ENCODE results near the gene SLIT2. TPM values are rescaled to one million over a fixed set of nuclear protein-coding genes. Genes with fewer than 3 reads are reported as not detected.

Gene SLIT2
- total and polyA plus RNA-seq, 3 donors from 2014 or later = 5.5 to 11.4 (median 8.7) TPM

DNA sequence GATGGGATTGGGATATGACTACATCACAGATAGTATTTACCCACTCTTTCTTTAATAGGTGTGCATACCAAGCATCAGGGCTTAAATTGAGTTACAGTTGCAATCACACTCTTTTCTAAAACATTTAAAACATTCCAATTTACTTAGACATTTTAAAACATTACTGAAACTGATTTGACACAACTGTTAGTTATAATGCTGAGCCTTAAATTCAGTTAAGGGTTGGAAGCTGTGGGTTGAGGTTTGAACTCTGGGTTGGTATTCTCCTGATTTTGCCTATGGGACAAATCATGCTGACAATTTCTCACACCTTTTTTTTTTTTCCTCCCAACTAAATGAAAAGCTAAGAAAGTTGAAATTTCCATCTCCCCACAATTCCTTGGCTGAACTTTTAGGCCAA lies 16.3 kb downstream of the SLIT2 start:
- TF ChIP-seq POLR2A (IDR thresholded peaks at IDR 0.05) (no peak), CTCF (IDR thresholded peaks at IDR 0.05) (no peak)
- Histone ChIP-seq H3K4me3 (no peak overlapping the region), H3K4me1 (no peaks in the 10 kb centered on the region), H3K9me3 (no peaks in the 10 kb centered on the region), H3K27me3 (no peaks in the 10 kb centered on the region), H3K27ac (no peak overlapping the region), H3K36me3 (ENCODE audit: low read depth, missing control alignments) (no peaks in the 10 kb centered on the region)
- DNase-seq = no peak
- intact Hi-C loops (cut with DNase I; ENCODE audit: low total_unique reads) = no loop called here

GRCh38 chr4:20269320-20269719 lies 17.6 kb downstream of the SLIT2 start:
- Histone ChIP-seq H3K4me1 (no peaks in the 10 kb centered on the region), H3K9me3 (no peaks in the 10 kb centered on the region), H3K4me3 (no peak overlapping the region), H3K27ac (no peak overlapping the region), H3K36me3 (ENCODE audit: low read depth, missing control alignments) (no peaks in the 10 kb centered on the region), H3K27me3 (no peaks in the 10 kb centered on the region)
- TF ChIP-seq CTCF (IDR thresholded peaks at IDR 0.05) (no peak), POLR2A (IDR thresholded peaks at IDR 0.05) (no peak)
- WGBS, 2 donors = 85 to 96% methylated on average over 1 of the region's 1 CpG
- no peak for DNase-seq
- intact Hi-C loops (cut with DNase I; ENCODE audit: low total_unique reads) = no loop called here

DNA sequence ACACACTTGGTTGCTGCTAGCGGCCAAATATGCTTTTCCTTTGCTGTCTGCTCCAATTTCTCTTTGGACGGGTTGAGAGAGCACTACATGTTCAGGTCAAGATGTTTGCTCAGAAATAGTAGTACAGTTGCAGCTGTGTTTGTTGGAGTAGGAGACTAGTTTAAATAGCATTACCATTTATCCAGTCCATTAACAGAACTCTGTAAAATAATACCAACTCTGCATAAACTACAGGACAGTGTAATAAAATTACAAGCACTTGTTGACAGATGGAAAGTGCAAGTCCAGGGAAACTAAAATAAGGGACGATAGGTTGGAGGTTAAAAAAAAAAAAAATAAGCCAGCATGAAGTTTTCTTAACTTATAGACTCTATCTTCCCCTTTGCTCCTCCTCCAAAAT lies 20.2 kb downstream of the SLIT2 start:
- WGBS, 2 donors = 41 to 57% methylated on average over 3 of the region's 3 CpGs
- Histone ChIP-seq H3K27me3 (no peaks in the 10 kb centered on the region), H3K9me3 (no peaks in the 10 kb centered on the region), H3K27ac (no peak overlapping the region), H3K4me3 (no peak overlapping the region), H3K4me1 (no peaks in the 10 kb centered on the region), H3K36me3 (ENCODE audit: low read depth, missing control alignments) (no peaks in the 10 kb centered on the region)
- DNase-seq = no peak
- TF ChIP-seq CTCF (IDR thresholded peaks at IDR 0.05) = no peak
- intact Hi-C loops (cut with DNase I; ENCODE audit: low total_unique reads) = no loop called here

DNA sequence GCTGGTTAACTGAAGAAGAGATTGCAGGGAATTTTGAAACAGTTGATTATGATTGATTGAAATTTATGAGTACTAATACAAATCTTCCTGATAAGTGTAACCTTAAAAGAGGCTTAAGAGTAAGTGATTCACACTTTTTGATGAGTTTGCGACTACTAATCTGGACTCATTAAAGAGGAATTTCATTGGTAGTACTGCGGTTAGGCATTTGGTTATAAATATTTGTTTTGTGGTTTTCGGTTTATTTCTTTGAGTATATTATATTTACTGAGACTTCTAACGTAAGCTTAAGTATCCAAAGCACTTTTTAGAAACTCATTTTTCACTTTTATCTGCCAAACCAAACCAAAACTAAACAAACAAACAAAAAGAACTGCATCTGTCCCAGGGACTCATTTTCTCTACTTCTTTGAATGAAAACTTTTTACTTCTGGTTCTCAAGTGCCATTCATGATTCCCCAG lies 20.7 kb downstream of the SLIT2 start:
- H3K27me3 ChIP-seq = no peaks in the 10 kb centered on the region
- WGBS, 2 donors = 57 to 71% methylated on average over 4 of the region's 4 CpGs
- H3K27ac ChIP-seq = no peak overlapping the region
- TF ChIP-seq CTCF (IDR thresholded peaks at IDR 0.05) (no peak), POLR2A (IDR thresholded peaks at IDR 0.05) (no peak)
- no peaks in the 10 kb centered on the region for H3K36me3 ChIP-seq (ENCODE audit: low read depth, missing control alignments)
- intact Hi-C loops (cut with DNase I; ENCODE audit: low total_unique reads) = no loop called here
- H3K4me3 ChIP-seq = no peak overlapping the region
- H3K9me3 ChIP-seq = no peaks in the 10 kb centered on the region
- DNase-seq = no peak
- no peaks in the 10 kb centered on the region for H3K4me1 ChIP-seq

- H3K4me3 ChIP-seq = no peak overlapping the region
Measured at GRCh38 chr4:20273793-20274192, 22.1 kb downstream of the SLIT2 start.

More at GRCh38 chr4:20273793-20274192, 22.1 kb downstream of the SLIT2 start:
- DNase-seq = no peak
- intact Hi-C loops (cut with DNase I; ENCODE audit: low total_unique reads) = no loop called here
- Histone ChIP-seq H3K27ac (no peak overlapping the region), H3K9me3 (no peaks in the 10 kb centered on the region), H3K4me1 (no peaks in the 10 kb centered on the region), H3K36me3 (ENCODE audit: low read depth, missing control alignments) (no peaks in the 10 kb centered on the region), H3K27me3 (no peaks in the 10 kb centered on the region)
- TF ChIP-seq POLR2A (IDR thresholded peaks at IDR 0.05) = no peak
- TF ChIP-seq CTCF (IDR thresholded peaks at IDR 0.05) = no peak
- 77% methylated on average over 11 of the region's 11 CpGs for WGBS, 2 donors

Measured in testis (tissue), 3 donors.